ENCODE measurements around the gene ARSG.

DNA sequence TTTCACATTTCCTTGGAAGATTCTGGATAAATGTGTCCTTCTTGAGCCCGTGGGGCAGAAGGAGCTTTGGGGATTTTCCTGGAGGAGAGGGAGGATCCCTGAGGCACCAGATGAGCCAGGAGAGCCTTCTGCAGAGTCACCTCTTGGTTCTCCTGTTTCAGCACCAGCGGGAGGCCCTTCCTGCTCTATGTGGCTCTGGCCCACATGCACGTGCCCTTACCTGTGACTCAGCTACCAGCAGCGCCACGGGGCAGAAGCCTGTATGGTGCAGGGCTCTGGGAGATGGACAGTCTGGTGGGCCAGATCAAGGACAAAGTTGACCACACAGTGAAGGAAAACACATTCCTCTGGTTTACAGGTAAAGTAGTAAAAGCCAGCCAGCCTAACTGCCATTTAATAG, 77.1 kb downstream of the ARSG start:
- TF ChIP-seq EP300 (IDR thresholded peaks at IDR 0.05; ENCODE audit: low read depth in 2 of 2, low read length in 2 of 2) (no peak), EP300 (CRISPR knock-in tag; IDR thresholded peaks at IDR 0.05; ENCODE audit: borderline replicate concordance) (no peak), NPAS2 (CRISPR knock-in tag; IDR thresholded peaks at IDR 0.05; ENCODE audit: borderline replicate concordance) (no peak), CTCF (CRISPR knock-in tag; IDR thresholded peaks at IDR 0.05) (no peak), ZBTB26 (CRISPR knock-in tag; IDR thresholded peaks at IDR 0.05; ENCODE audit: borderline replicate concordance) (no peak), ESRRA (CRISPR knock-in tag; IDR thresholded peaks at IDR 0.05; ENCODE audit: low read depth) (no peak), POLR2A (IDR thresholded peaks at IDR 0.05; ENCODE audit: insufficient read depth in 1 of 2, low read depth in 2 of 2, low read length in 2 of 2) (no peak), JARID2 (CRISPR knock-in tag; IDR thresholded peaks at IDR 0.05; ENCODE audit: insufficient replicate concordance) (no peak), CHD2 (IDR thresholded peaks at IDR 0.05; ENCODE audit: low read depth, low read length) (no peak), HDAC6 (IDR thresholded peaks at IDR 0.05; ENCODE audit: low read depth, low read length) (no peak), PAF1 (CRISPR knock-in tag; IDR thresholded peaks at IDR 0.05) (no peak), RFX5 (IDR thresholded peaks at IDR 0.05; ENCODE audit: low read depth, low read length) (no peak)
